HFF-Myc (cell line): ENCODE results near the gene SCLT1.

Experiments
- DNase-seq: peaks from one replicate; pipeline ENCODE4 v3.0.0-alpha.2; 2011; ENCODE audit warnings: low read depth; ENCODE audit errors: extremely low read depth
- H3K4me3 ChIP-seq: replicated peaks from 2 replicates; pipeline ENCODE4 v1.5.1; 2011; ENCODE audit warnings: low read depth, mild to moderate bottlenecking, control low read depth, low read length
- TF ChIP-seq, protein P1 (sequence below): IDR thresholded peaks from 2 replicates; pipeline ENCODE4 v1.5.1; 2012; ENCODE audit warnings: mild to moderate bottlenecking, low read depth, low read length, control low read depth; ENCODE audit errors: missing control alignments

Gene SCLT1

GRCh38 chr4:128954941-128955340 is 138.4 kb downstream of the SCLT1 start:
- no peak overlapping the region for H3K4me3 ChIP-seq
- TF ChIP-seq, protein P1, sequence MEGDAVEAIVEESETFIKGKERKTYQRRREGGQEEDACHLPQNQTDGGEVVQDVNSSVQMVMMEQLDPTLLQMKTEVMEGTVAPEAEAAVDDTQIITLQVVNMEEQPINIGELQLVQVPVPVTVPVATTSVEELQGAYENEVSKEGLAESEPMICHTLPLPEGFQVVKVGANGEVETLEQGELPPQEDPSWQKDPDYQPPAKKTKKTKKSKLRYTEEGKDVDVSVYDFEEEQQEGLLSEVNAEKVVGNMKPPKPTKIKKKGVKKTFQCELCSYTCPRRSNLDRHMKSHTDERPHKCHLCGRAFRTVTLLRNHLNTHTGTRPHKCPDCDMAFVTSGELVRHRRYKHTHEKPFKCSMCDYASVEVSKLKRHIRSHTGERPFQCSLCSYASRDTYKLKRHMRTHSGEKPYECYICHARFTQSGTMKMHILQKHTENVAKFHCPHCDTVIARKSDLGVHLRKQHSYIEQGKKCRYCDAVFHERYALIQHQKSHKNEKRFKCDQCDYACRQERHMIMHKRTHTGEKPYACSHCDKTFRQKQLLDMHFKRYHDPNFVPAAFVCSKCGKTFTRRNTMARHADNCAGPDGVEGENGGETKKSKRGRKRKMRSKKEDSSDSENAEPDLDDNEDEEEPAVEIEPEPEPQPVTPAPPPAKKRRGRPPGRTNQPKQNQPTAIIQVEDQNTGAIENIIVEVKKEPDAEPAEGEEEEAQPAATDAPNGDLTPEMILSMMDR, result no peak
- no peak for DNase-seq

GRCh38 chr4:128951316-128951715 is 142.0 kb downstream of the SCLT1 start:
- DNase-seq, result no peak
- TF ChIP-seq, protein P1, result no peak
- H3K4me3 ChIP-seq, result no peak overlapping the region

- DNase-seq, result no peak
- no peak overlapping the region for H3K4me3 ChIP-seq
- TF ChIP-seq, protein P1, result no peak
Observed at GRCh38 chr4:128950796-128951195, 142.5 kb downstream of the SCLT1 start.

GRCh38 chr4:128946916-128947315 is 146.4 kb downstream of the SCLT1 start:
- TF ChIP-seq, protein P1, result no peak

DNA sequence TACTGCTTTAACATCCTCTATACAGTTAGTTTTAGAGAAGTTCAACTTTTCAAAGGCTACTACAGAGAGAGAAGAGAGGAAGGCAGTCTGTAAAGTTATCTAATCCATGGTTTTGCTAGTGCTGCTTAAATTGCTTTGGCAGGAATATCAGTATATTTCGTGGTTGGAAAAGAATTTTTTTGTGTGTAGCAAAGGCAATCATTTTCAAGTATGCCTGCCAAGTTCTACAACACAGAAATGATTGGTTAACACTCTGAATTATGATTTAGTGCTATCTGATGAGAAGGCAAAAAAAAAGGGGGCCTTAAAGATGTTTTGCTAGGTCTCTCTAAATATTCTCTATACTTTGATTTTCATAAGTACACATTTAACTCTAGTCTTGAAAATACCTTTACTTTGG is 150.7 kb downstream of the SCLT1 start:
- H3K4me3 ChIP-seq, result no peak overlapping the region
- no peak for DNase-seq
- TF ChIP-seq, protein P1, result no peak

More at GRCh38 chr4:128946916-128947315, 146.4 kb downstream of the SCLT1 start:
- H3K4me3 ChIP-seq, result no peak overlapping the region
- DNase-seq, result no peak

- TF ChIP-seq, protein P1, result no peak
- no peak for DNase-seq
- no peak overlapping the region for H3K4me3 ChIP-seq
Observed at GRCh38 chr4:128940971-128941370, 152.4 kb downstream of the SCLT1 start.

GRCh38 chr4:128930051-128930450 is 163.3 kb downstream of the SCLT1 start:
- no peak for DNase-seq
- TF ChIP-seq, protein P1, result no peak
- H3K4me3 ChIP-seq, result no peak overlapping the region
